Activated naive CD4-positive, alpha-beta T cell treated with anti-CD3 and anti-CD28 coated beads, Interleukin-2, amount 10 ng/mL, durations not matched to agents 7 days and 5 days (primary cell): ENCODE results near the gene FGFR4.

Experiments
- CTCF ChIA-PET: fragments of 350-600 bp; sonication (Branson Sonifier 250); formaldehyde crosslinking; loops from one replicate; lab custom pipeline; 2021; ENCODE audit warnings: antibody characterized with exemption; lab: Charles Lee
- DNase-seq: peaks from one replicate; pipeline ENCODE4 v3.0.0-alpha.2; 2020
- H3K27ac Mint-ChIP-seq: one replicate; pipeline ENCODE4 v1.8.0; 2021; ENCODE audit warnings: mild to moderate bottlenecking, moderate library complexity, mixed read lengths
- H3K27me3 Mint-ChIP-seq: one replicate; pipeline ENCODE4 v1.8.0; 2021; ENCODE audit warnings: mild to moderate bottlenecking, mixed read lengths
- H3K36me3 Mint-ChIP-seq: one replicate; pipeline ENCODE4 v1.8.0; 2021; ENCODE audit warnings: mixed read lengths
- H3K4me1 Mint-ChIP-seq: one replicate; pipeline ENCODE4 v1.8.0; 2021; ENCODE audit warnings: mixed read lengths
- H3K4me3 Mint-ChIP-seq: one replicate; pipeline ENCODE4 v1.8.0; 2021; ENCODE audit warnings: mild to moderate bottlenecking, moderate library complexity, mixed read lengths
- H3K9me3 Mint-ChIP-seq: one replicate; pipeline ENCODE4 v1.8.0; 2021; ENCODE audit warnings: mixed read lengths

FGFR4 gene

GRCh38 chr5:177140312-177140711 is 53.6 kb downstream of the FGFR4 start:
- no peak for DNase-seq
- H3K4me3 Mint-ChIP-seq, result no peak overlapping the region
- H3K4me1 Mint-ChIP-seq, result peaks cover 41% of the 10 kb centered on the region
- peaks cover 56% of the 10 kb centered on the region for H3K36me3 Mint-ChIP-seq
- CTCF ChIA-PET, result interaction anchor here (0.7 kb wide), 1 partner anchor 237 kb away, joined by 3 read pairs; no protein-coding TSS in a partner anchor
- H3K27me3 Mint-ChIP-seq, result no peaks in the 10 kb centered on the region
- H3K9me3 Mint-ChIP-seq, result no peaks in the 10 kb centered on the region
- H3K27ac Mint-ChIP-seq, result no peak overlapping the region

GRCh38 chr5:177141496-177141895 is 54.8 kb downstream of the FGFR4 start:
- no peak overlapping the region for H3K4me3 Mint-ChIP-seq
- peaks cover 31% of the 10 kb centered on the region for H3K4me1 Mint-ChIP-seq
- H3K9me3 Mint-ChIP-seq, result no peaks in the 10 kb centered on the region
- CTCF ChIA-PET, result interaction anchor here (1.2 kb wide), 1 partner anchor 54 kb away, joined by 3 read pairs; the partner anchor contains the start of gene FGFR4
- H3K27me3 Mint-ChIP-seq, result no peaks in the 10 kb centered on the region
- no peak overlapping the region for H3K27ac Mint-ChIP-seq
- peaks cover 47% of the 10 kb centered on the region for H3K36me3 Mint-ChIP-seq
- DNase-seq, result no peak

GRCh38 chr5:177142098-177142611 is 55.4 kb downstream of the FGFR4 start:
- H3K36me3 Mint-ChIP-seq, result peaks cover 46% of the 10 kb centered on the region
- peaks cover 25% of the 10 kb centered on the region for H3K4me1 Mint-ChIP-seq
- H3K4me3 Mint-ChIP-seq, result no peak overlapping the region
- no peak overlapping the region for H3K27ac Mint-ChIP-seq
- CTCF ChIA-PET, result interaction anchor here (0.9 to 1.2 kb wide), 2 partner anchors 8 to 55 kb away, joined by 3 to 4 read pairs; partner anchors contain the start of gene FGFR4
- H3K27me3 Mint-ChIP-seq, result no peaks in the 10 kb centered on the region
- H3K9me3 Mint-ChIP-seq, result no peaks in the 10 kb centered on the region
- no peak for DNase-seq

GRCh38 chr5:177142778-177143177 is 56.1 kb downstream of the FGFR4 start:
- H3K4me3 Mint-ChIP-seq, result no peak overlapping the region
- H3K9me3 Mint-ChIP-seq, result no peaks in the 10 kb centered on the region
- H3K27me3 Mint-ChIP-seq, result no peaks in the 10 kb centered on the region
- peaks cover 44% of the 10 kb centered on the region for H3K36me3 Mint-ChIP-seq
- H3K27ac Mint-ChIP-seq, result no peak overlapping the region
- CTCF ChIA-PET, result interaction anchor here (0.9 kb wide), 2 partner anchors 9 to 29 kb away, joined by 3 to 4 read pairs; no protein-coding TSS in a partner anchor
- peaks cover 20% of the 10 kb centered on the region for H3K4me1 Mint-ChIP-seq
- no peak for DNase-seq

- Mint-ChIP-seq H3K27ac (no peak overlapping the region), H3K9me3 (no peaks in the 10 kb centered on the region), H3K4me1 (peaks cover 2% of the 10 kb centered on the region), H3K36me3 (peaks cover 26% of the 10 kb centered on the region), H3K4me3 (no peak overlapping the region), H3K27me3 (no peaks in the 10 kb centered on the region)
- DNase-seq, result no peak
- CTCF ChIA-PET, result interaction anchor here (1.0 kb wide), 1 partner anchor 13 kb away, joined by 3 read pairs; no protein-coding TSS in a partner anchor
Measured at GRCh38 chr5:177146891-177147638, 60.4 kb downstream of the FGFR4 start.
